Neuronal stem cell (in vitro differentiated cells): ENCODE measurements around the gene CAMTA1.

Source experiments
- DNase-seq: peaks from one replicate; pipeline ENCODE4 v3.0.0-alpha.2; 2013; ENCODE audit warnings: low spot score
- H2AFZ ChIP-seq: one replicate; pipeline ENCODE4 v1.6.1; 2013; ENCODE audit warnings: mild to moderate bottlenecking, low read length, inconsistent platforms
- H2AK5ac ChIP-seq: 2 replicates; pipeline ENCODE4 v1.6.1; 2013; ENCODE audit warnings: low read depth, mild to moderate bottlenecking, inconsistent platforms, low read length, moderate library complexity, mixed read lengths
- H2BK120ac ChIP-seq: 2 replicates; pipeline ENCODE4 v1.6.1; 2013; ENCODE audit warnings: low read depth, mild to moderate bottlenecking, inconsistent platforms, low read length, moderate library complexity, mixed read lengths
- H2BK12ac ChIP-seq: one replicate; pipeline ENCODE4 v1.6.1; 2013; ENCODE audit warnings: low read length, inconsistent platforms
- H2BK15ac ChIP-seq: 2 replicates; pipeline ENCODE4 v1.6.1; 2013; ENCODE audit warnings: mild to moderate bottlenecking, low read length, inconsistent platforms, mixed read lengths
- H2BK5ac ChIP-seq: one replicate; pipeline ENCODE4 v1.6.1; 2013; ENCODE audit warnings: inconsistent platforms, mild to moderate bottlenecking, low read length, moderate library complexity
- H3K14ac ChIP-seq: one replicate; pipeline ENCODE4 v1.6.1; 2013; ENCODE audit warnings: low read length, inconsistent platforms
- H3K18ac ChIP-seq: 2 replicates; pipeline ENCODE4 v1.6.1; 2013; ENCODE audit warnings: low read length, inconsistent platforms
- H3K23ac ChIP-seq: 2 replicates; pipeline ENCODE4 v1.6.1; 2013; ENCODE audit warnings: low read depth, mild to moderate bottlenecking, mixed read lengths, low read length, inconsistent platforms; ENCODE audit not compliant: poor library complexity
- H3K27ac ChIP-seq: replicated peaks from 3 replicates; pipeline ENCODE4 v1.5.1; 2013; ENCODE audit warnings: low read length, inconsistent platforms
- H3K27me3 ChIP-seq, 3 experiments: 2 replicates each; pipeline ENCODE4 v1.6.1; 2013; ENCODE audit warnings: low read length in 3 of 3, mild to moderate bottlenecking in 2 of 3, inconsistent platforms in 1 of 3, low read depth in 1 of 3, mixed read lengths in 1 of 3, moderate library complexity in 1 of 3; ENCODE audit not compliant: control insufficient read depth in 3 of 3, insufficient read depth in 3 of 3
- H3K36me3 ChIP-seq, 2 donors: replicated peaks in 1 of 2; 2 replicates each; pipeline ENCODE4 v1.6.1; 2013; ENCODE audit warnings: low read length in 2 of 2; ENCODE audit not compliant: control insufficient read depth in 2 of 2, insufficient read depth in 2 of 2
- H3K4ac ChIP-seq: 2 replicates; pipeline ENCODE4 v1.6.1; 2013; ENCODE audit warnings: inconsistent platforms, mild to moderate bottlenecking, low read length, moderate library complexity
- H3K4me1 ChIP-seq, 2 donors: 1 replicate in 1 of 2; 2 replicates in 1 of 2; pipeline ENCODE4 v1.6.1; 2013; ENCODE audit warnings: low read length in 2 of 2, low read depth in 1 of 2; ENCODE audit not compliant: control insufficient read depth in 2 of 2, insufficient read depth in 1 of 2
- H3K4me2 ChIP-seq: one replicate; pipeline ENCODE4 v1.6.1; 2013; ENCODE audit warnings: mild to moderate bottlenecking, low read length, inconsistent platforms; ENCODE audit not compliant: insufficient read depth, poor library complexity, severe bottlenecking
- H3K4me3 ChIP-seq, 2 donors: 2 replicates each; pipeline ENCODE4 v1.5.1; 2013; ENCODE audit warnings: low read length in 2 of 2, mild to moderate bottlenecking in 2 of 2, inconsistent platforms in 1 of 2, moderate library complexity in 1 of 2
- H3K79me1 ChIP-seq: one replicate; pipeline ENCODE4 v1.6.1; 2013; ENCODE audit warnings: low read depth, mild to moderate bottlenecking, inconsistent platforms, low read length, moderate library complexity
- H3K9ac ChIP-seq: one replicate; pipeline ENCODE4 v1.6.1; 2013; ENCODE audit warnings: mild to moderate bottlenecking, low read depth, low read length, inconsistent platforms; ENCODE audit not compliant: poor library complexity
- H3K9me3 ChIP-seq, 2 donors: replicated peaks in 1 of 2; 2 replicates each; pipeline versions ENCODE3 to v1.6.1; 2013; ENCODE audit warnings: low read length in 2 of 2, mild to moderate bottlenecking in 2 of 2, inconsistent platforms in 1 of 2, low read depth in 1 of 2, mixed read lengths in 1 of 2, moderate library complexity in 1 of 2; ENCODE audit not compliant: control insufficient read depth in 2 of 2, insufficient read depth in 1 of 2
- H4K8ac ChIP-seq: one replicate; pipeline ENCODE4 v1.6.1; 2013; ENCODE audit warnings: low read depth, mild to moderate bottlenecking, inconsistent platforms, low read length, moderate library complexity
- H4K91ac ChIP-seq: one replicate; pipeline ENCODE4 v1.6.1; 2013; ENCODE audit warnings: low read length, low read depth, mild to moderate bottlenecking, inconsistent platforms; ENCODE audit not compliant: poor library complexity
- WGBS, 2 donors: extraction: QIAGEN DNeasy Blood & Tissue Kit; methylation state at CpG; one replicate each; pipeline ENCODE4 v1.1.7; 2013; ENCODE audit warnings: missing lambda C conversion rate in 2 of 2, mixed read lengths in 1 of 2; ENCODE audit not compliant: insufficient read length in 2 of 2, insufficient replicate concordance in 1 of 2; ENCODE audit errors: extremely low coverage in 2 of 2; 5-methylcytosine and 5-hydroxymethylcytosine counted together

CAMTA1 gene

GRCh38 chr1:6813165-6813564, 27.9 kb downstream of the CAMTA1 start:
- Histone ChIP-seq H2BK5ac (no peak overlapping the region), H4K8ac (no peak overlapping the region), H3K79me1 (peaks cover 10% of the 10 kb centered on the region), H3K9ac (no peak overlapping the region), H3K4me1 (peaks cover 0 to 3% of the 10 kb centered on the region in 2 donors), H3K14ac (no peak overlapping the region), H3K27ac (no peak overlapping the region), H3K4ac (no peak overlapping the region), H3K18ac (no peak overlapping the region), H3K23ac (no peak overlapping the region), H3K27me3 (peaks cover 0 to 2% (median 0%) of the 10 kb centered on the region in 3 experiments), H2AFZ (no peak overlapping the region), H3K4me3 (no peak overlapping the region), H2AK5ac (no peak overlapping the region), H3K4me2 (no peak overlapping the region), H2BK12ac (no peak overlapping the region), H4K91ac (no peak overlapping the region), H3K36me3 (peaks cover 0 to 4% of the 10 kb centered on the region in 2 donors), H2BK15ac (no peak overlapping the region), H2BK120ac (no peak overlapping the region), H3K9me3 (no peaks in the 10 kb centered on the region)
- WGBS, 2 donors = no CpG with 5 or more reads among the region's 1 CpG
- no peak for DNase-seq

DNA sequence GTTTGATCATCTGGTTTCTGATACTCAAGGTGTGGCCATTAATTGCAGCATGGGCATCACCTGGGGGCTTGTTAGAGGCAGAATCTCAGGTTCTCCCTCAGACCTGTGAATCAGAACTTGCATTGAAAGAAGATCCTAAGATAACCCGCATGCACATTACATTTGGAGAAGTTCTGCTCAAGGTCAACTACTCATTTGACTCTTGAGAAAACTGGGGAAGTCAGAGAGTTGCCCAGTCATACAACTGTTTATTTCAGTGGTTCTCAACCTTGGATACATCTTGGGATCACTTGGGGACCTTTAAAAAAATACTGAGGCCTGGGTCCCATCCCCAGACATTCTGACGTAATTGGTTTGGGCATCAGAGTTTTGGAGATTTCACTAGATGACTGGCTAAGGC, 30.5 kb downstream of the CAMTA1 start:
- Histone ChIP-seq H4K8ac (no peak overlapping the region), H3K27ac (no peak overlapping the region), H3K27me3 (peaks cover 0 to 2% (median 0%) of the 10 kb centered on the region in 3 experiments), H3K4ac (no peak overlapping the region), H3K4me2 (no peak overlapping the region), H3K9me3 (no peaks in the 10 kb centered on the region), H3K79me1 (peaks cover 9% of the 10 kb centered on the region), H4K91ac (no peak overlapping the region), H3K4me1 (no peaks in the 10 kb centered on the region), H3K18ac (no peak overlapping the region), H3K9ac (no peak overlapping the region), H3K36me3 (no peaks in the 10 kb centered on the region), H3K4me3 (no peak overlapping the region), H2BK5ac (no peak overlapping the region), H2AFZ (no peak overlapping the region), H3K23ac (no peak overlapping the region), H2BK12ac (no peak overlapping the region), H2AK5ac (no peak overlapping the region), H2BK15ac (no peak overlapping the region), H3K14ac (no peak overlapping the region), H2BK120ac (no peak overlapping the region)
- no peak for DNase-seq
- no CpG with 5 or more reads among the region's 2 CpGs for WGBS, 2 donors

- Histone ChIP-seq H3K36me3 (no peaks in the 10 kb centered on the region), H2BK15ac (no peak overlapping the region), H3K18ac (no peak overlapping the region), H3K79me1 (peaks cover 3% of the 10 kb centered on the region), H2BK5ac (no peak overlapping the region), H2BK120ac (no peak overlapping the region), H2AFZ (no peak overlapping the region), H3K9ac (no peak overlapping the region), H3K4ac (no peak overlapping the region), H4K91ac (no peak overlapping the region), H3K27ac (no peak overlapping the region), H3K4me3 (no peak overlapping the region), H3K14ac (no peak overlapping the region), H2BK12ac (no peak overlapping the region), H3K23ac (no peak overlapping the region), H3K4me1 (no peaks in the 10 kb centered on the region), H2AK5ac (no peak overlapping the region), H3K4me2 (no peak overlapping the region), H3K27me3 (no peaks in the 10 kb centered on the region), H4K8ac (no peak overlapping the region), H3K9me3 (no peaks in the 10 kb centered on the region)
- DNase-seq = no peak
- WGBS, 2 donors = no CpG with 5 or more reads among the region's 6 CpGs
Observed at GRCh38 chr1:6819246-6820040, 34.2 kb downstream of the CAMTA1 start.

DNA sequence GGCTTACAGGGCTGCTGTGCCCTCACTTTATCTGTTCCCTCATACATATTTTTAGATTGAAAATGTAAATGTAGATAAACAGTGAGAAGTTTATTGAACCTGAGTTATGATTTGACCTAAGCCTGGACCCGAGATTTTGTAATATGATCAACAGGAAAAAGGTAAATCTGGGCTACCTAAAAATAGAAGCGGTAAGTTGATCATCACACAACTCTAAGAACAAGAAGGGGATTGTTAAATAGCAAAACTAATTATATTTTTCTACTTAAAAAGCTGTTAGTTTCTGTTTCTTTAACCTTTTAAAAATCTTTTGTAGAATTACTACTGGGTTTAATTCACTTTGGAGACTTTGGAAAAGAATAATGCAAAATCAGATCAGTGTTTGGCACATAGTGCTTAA, 35.6 kb downstream of the CAMTA1 start:
- Histone ChIP-seq H3K9ac (no peak overlapping the region), H4K91ac (no peak overlapping the region), H3K27me3 (no peaks in the 10 kb centered on the region), H3K36me3 (peaks cover 0 to 8% of the 10 kb centered on the region in 2 donors), H3K9me3 (no peaks in the 10 kb centered on the region), H2AFZ (no peak overlapping the region), H3K14ac (no peak overlapping the region), H4K8ac (no peak overlapping the region), H2BK12ac (no peak overlapping the region), H3K4ac (no peak overlapping the region), H3K4me1 (no peaks in the 10 kb centered on the region), H3K79me1 (peaks cover 3% of the 10 kb centered on the region), H3K4me2 (no peak overlapping the region), H2BK5ac (no peak overlapping the region), H3K23ac (no peak overlapping the region), H2BK15ac (no peak overlapping the region), H2AK5ac (no peak overlapping the region), H3K4me3 (no peak overlapping the region), H3K27ac (no peak overlapping the region), H3K18ac (no peak overlapping the region), H2BK120ac (no peak overlapping the region)
- WGBS, 2 donors = no CpG with 5 or more reads among the region's 2 CpGs
- no peak for DNase-seq
